GM23338 (cell line): ENCODE results near the gene CCR6. TPM values are rescaled to one million over a fixed set of nuclear protein-coding genes. Genes with fewer than 3 reads are reported as not detected.
A peak's percentile ranks its signal among the peaks of the same experiment; 100 is the strongest.

Experiments
- ATAC-seq: fragments of 200-7000 bp; cut with Tn5 transposase; 3 replicates; pipeline ENCODE4 v1.9.1; 2020
- DNase-seq: peaks from one replicate; pipeline ENCODE4 v3.0.0-alpha.2; 2015; ENCODE audit warnings: low spot score
- H2AFZ ChIP-seq: fragments of 200-600 bp; sonication (generic); 2 replicates; pipeline ENCODE4 v1.8.0; 2016; ENCODE audit warnings: antibody characterized with exemption, mild to moderate bottlenecking, moderate library complexity
- H3F3A ChIP-seq: fragments of 200-600 bp; sonication (generic); replicated peaks from 2 replicates; pipeline ENCODE4 v1.8.0; 2017; ENCODE audit warnings: antibody characterized with exemption, mixed run types, low read depth
- H3K27ac ChIP-seq: fragments of 200-600 bp; sonication (generic); 2 replicates; pipeline ENCODE4 v1.6.1; 2016; ENCODE audit warnings: low read depth
- H3K27me3 ChIP-seq: fragments of 200-600 bp; sonication (generic); 2 replicates; pipeline ENCODE4 v1.8.0; 2016; ENCODE audit warnings: mild to moderate bottlenecking, mixed run types, moderate library complexity; ENCODE audit not compliant: insufficient read depth
- H3K36me3 ChIP-seq: fragments of 200-600 bp; sonication (generic); 2 replicates; pipeline ENCODE4 v1.8.0; 2016; ENCODE audit warnings: mild to moderate bottlenecking; ENCODE audit not compliant: insufficient read depth
- H3K4me1 ChIP-seq: fragments of 200-600 bp; sonication (generic); 2 replicates; pipeline ENCODE4 v1.8.0; 2016; ENCODE audit warnings: mild to moderate bottlenecking, moderate library complexity; ENCODE audit not compliant: insufficient read depth
- H3K4me2 ChIP-seq: fragments of 200-600 bp; sonication (generic); 2 replicates; pipeline ENCODE4 v1.7.1; 2017; ENCODE audit warnings: mixed run types
- H3K4me3 ChIP-seq: fragments of 200-600 bp; sonication (generic); 2 replicates; pipeline ENCODE4 v1.6.1; 2016; ENCODE audit warnings: mixed run types
- H3K79me2 ChIP-seq: fragments of 200-600 bp; sonication (generic); replicated peaks from 2 replicates; pipeline ENCODE4 v1.8.0; 2017; ENCODE audit warnings: mild to moderate bottlenecking; ENCODE audit not compliant: insufficient read depth
- H3K9me2 ChIP-seq: fragments of 200-600 bp; sonication (generic); 2 replicates; pipeline ENCODE4 v1.8.0; 2017; ENCODE audit not compliant: insufficient read depth
- H4K20me1 ChIP-seq: fragments of 200-600 bp; sonication (generic); replicated peaks from 2 replicates; pipeline ENCODE4 v1.8.0; 2017; ENCODE audit warnings: mild to moderate bottlenecking; ENCODE audit not compliant: insufficient read depth
- H3K27ac Mint-ChIP-seq: 2 replicates; pipeline ENCODE4 v1.8.0; 2020; ENCODE audit warnings: inconsistent platforms, mild to moderate bottlenecking, moderate library complexity, mixed read lengths
- H3K27me3 Mint-ChIP-seq: 3 replicates; pipeline ENCODE4 v1.8.0; 2022; ENCODE audit warnings: low read depth, mild to moderate bottlenecking, moderate library complexity, mixed read lengths, inconsistent platforms; ENCODE audit not compliant: insufficient read depth, poor library complexity
- H3K36me3 Mint-ChIP-seq: 3 replicates; pipeline ENCODE4 v1.8.0; 2021; ENCODE audit warnings: low read depth, mild to moderate bottlenecking, inconsistent platforms, moderate library complexity, mixed read lengths
- H3K4me1 Mint-ChIP-seq: 3 replicates; pipeline ENCODE4 v1.8.0; 2020; ENCODE audit warnings: mild to moderate bottlenecking, inconsistent platforms, mixed read lengths
- H3K4me3 Mint-ChIP-seq: 3 replicates; pipeline ENCODE4 v1.8.0; 2021; ENCODE audit warnings: moderate library complexity, mild to moderate bottlenecking, inconsistent platforms, mixed read lengths
- H3K9me3 Mint-ChIP-seq: 3 replicates; pipeline ENCODE4 v1.8.0; 2020; ENCODE audit warnings: moderate library complexity, mild to moderate bottlenecking, inconsistent platforms, mixed read lengths
- CREB1 ChIP-seq: fragments of 250-450 bp; sonication (Bioruptor Pico); IDR thresholded peaks from 2 replicates; pipeline ENCODE4 v1.5.0; 2020; ENCODE audit warnings: low read depth, mild to moderate bottlenecking, moderate library complexity
- EZH2phosphoT487 ChIP-seq: fragments of 200-600 bp; sonication (generic); IDR thresholded peaks from one replicate; pipeline ENCODE4 v1.8.1; 2018; ENCODE audit warnings: antibody characterized with exemption; ENCODE audit not compliant: unreplicated experiment
- POLR2AphosphoS5 ChIP-seq: IDR thresholded peaks from 2 replicates; pipeline ENCODE4 v1.6.1; 2016; ENCODE audit warnings: antibody characterized with exemption, low read depth
- polyA plus RNA-seq: library from polyadenylated mRNA; unstranded; fragments of >200 nt; fragmentation: Nextera tagmentation; extraction: Ambion mirVana; gene quantifications from 2 replicates; pipeline ENCODE4 v1.2.1, GENCODE V29; 2016
- total RNA-seq: library from RNA; depleted of rRNA; stranded (reverse); fragments of >200 nt; shearing (Covaris generic); gene quantifications from 2 replicates; pipeline ENCODE4 v1.2.3, GENCODE V29; 2014
- TF ChIP-seq, protein P1 (sequence below): fragments of 250-450 bp; sonication (Bioruptor Pico); IDR thresholded peaks from 2 replicates; pipeline ENCODE4 v1.5.0; 2020; ENCODE audit warnings: mild to moderate bottlenecking, moderate library complexity
- TF ChIP-seq, protein P2 (sequence below): IDR thresholded peaks from 2 replicates; pipeline ENCODE4 v1.6.1; 2016; ENCODE audit warnings: antibody characterized with exemption

The CCR6 gene
- total and polyA plus RNA-seq, 2 experiments from 2014 or later, result not detected

DNA sequence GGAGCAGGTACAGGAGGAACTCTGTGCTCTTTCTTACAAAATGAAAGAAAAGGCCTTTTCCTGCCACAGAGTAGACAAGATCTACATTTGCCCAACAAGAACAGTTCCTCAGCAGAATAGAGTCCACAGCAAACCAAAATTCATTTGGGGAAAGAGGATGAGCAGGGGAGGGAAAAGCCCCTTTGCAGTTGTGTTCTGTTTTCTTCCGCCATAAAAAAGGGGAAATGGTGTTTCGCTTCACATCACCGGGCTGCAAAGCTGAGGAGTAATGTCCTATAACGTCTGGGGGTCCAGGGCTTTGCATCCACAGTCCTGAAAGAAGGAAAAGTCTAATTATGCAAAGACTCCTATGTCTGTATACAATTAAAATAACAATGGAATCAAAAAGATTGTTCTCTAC is 35.0 kb downstream of the CCR6 start, which contains the start of gene GPR31 (continued):
- TF ChIP-seq CREB1 (CRISPR knock-in tag), result no peak

DNA sequence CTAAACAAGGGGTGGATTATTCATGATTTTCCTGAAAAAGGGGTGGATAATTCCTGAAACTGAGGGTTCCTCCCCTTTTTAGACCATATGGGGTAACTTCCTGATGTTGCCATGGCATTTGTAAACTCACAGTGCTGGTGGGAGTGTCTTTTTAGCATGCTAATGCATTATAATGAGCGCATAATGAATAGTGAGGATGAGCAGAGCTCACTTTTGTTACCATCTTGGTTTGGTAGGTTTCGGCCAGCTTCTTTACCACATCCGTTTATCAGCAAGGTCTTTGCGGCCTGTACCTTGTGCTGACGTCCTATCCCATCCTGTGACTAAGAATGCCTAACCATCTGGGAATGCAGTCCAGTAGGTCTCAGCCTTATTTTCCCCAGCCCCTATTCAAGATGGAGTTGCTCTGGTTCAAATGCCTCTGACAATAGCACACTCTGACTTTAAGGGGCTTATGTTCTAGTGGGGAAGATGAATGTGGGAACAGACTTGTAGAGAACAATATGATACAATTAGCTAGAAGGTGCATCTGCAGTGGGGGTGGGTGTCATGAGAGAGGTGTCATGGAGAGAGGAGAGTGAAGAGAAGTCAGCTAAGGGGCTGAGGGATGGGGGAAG is 39.1 kb downstream of the CCR6 start:
- no peak for TF ChIP-seq POLR2AphosphoS5

DNA sequence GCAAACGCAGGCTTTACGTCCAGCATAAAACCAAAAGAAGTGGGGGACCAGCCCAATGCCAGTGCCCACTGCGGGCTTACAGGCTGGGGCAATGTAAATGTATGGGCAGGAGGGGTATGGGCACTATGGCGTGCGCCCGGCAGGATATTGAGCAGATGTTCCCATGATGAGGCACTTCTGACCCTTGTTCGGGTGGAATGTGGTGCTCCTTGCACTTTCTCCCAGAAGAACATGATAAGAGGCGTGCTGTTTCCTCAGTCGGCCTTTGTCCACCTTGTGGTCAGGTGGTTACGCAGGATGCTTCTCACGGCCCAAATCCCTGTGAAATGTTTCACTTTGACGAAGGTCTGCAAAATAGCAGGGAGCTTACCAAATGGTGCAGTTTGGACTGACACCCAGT is 39.7 kb downstream of the CCR6 start:
- no peak overlapping the region for H2AFZ ChIP-seq
- peak overlapping the region; percentile 96 for H3K27ac ChIP-seq
- H3K79me2 ChIP-seq, result no peaks in the 10 kb centered on the region
- DNase-seq, result peak; percentile 25
- no peak for ATAC-seq
- H3K27me3 ChIP-seq, result no peaks in the 10 kb centered on the region
- H3K36me3 ChIP-seq, result no peaks in the 10 kb centered on the region
- H3K36me3 Mint-ChIP-seq, result peaks cover 15% of the 10 kb centered on the region; the same call in 2 of the 3 replicates
- no peak for TF ChIP-seq EZH2phosphoT487
- TF ChIP-seq, protein P1, sequence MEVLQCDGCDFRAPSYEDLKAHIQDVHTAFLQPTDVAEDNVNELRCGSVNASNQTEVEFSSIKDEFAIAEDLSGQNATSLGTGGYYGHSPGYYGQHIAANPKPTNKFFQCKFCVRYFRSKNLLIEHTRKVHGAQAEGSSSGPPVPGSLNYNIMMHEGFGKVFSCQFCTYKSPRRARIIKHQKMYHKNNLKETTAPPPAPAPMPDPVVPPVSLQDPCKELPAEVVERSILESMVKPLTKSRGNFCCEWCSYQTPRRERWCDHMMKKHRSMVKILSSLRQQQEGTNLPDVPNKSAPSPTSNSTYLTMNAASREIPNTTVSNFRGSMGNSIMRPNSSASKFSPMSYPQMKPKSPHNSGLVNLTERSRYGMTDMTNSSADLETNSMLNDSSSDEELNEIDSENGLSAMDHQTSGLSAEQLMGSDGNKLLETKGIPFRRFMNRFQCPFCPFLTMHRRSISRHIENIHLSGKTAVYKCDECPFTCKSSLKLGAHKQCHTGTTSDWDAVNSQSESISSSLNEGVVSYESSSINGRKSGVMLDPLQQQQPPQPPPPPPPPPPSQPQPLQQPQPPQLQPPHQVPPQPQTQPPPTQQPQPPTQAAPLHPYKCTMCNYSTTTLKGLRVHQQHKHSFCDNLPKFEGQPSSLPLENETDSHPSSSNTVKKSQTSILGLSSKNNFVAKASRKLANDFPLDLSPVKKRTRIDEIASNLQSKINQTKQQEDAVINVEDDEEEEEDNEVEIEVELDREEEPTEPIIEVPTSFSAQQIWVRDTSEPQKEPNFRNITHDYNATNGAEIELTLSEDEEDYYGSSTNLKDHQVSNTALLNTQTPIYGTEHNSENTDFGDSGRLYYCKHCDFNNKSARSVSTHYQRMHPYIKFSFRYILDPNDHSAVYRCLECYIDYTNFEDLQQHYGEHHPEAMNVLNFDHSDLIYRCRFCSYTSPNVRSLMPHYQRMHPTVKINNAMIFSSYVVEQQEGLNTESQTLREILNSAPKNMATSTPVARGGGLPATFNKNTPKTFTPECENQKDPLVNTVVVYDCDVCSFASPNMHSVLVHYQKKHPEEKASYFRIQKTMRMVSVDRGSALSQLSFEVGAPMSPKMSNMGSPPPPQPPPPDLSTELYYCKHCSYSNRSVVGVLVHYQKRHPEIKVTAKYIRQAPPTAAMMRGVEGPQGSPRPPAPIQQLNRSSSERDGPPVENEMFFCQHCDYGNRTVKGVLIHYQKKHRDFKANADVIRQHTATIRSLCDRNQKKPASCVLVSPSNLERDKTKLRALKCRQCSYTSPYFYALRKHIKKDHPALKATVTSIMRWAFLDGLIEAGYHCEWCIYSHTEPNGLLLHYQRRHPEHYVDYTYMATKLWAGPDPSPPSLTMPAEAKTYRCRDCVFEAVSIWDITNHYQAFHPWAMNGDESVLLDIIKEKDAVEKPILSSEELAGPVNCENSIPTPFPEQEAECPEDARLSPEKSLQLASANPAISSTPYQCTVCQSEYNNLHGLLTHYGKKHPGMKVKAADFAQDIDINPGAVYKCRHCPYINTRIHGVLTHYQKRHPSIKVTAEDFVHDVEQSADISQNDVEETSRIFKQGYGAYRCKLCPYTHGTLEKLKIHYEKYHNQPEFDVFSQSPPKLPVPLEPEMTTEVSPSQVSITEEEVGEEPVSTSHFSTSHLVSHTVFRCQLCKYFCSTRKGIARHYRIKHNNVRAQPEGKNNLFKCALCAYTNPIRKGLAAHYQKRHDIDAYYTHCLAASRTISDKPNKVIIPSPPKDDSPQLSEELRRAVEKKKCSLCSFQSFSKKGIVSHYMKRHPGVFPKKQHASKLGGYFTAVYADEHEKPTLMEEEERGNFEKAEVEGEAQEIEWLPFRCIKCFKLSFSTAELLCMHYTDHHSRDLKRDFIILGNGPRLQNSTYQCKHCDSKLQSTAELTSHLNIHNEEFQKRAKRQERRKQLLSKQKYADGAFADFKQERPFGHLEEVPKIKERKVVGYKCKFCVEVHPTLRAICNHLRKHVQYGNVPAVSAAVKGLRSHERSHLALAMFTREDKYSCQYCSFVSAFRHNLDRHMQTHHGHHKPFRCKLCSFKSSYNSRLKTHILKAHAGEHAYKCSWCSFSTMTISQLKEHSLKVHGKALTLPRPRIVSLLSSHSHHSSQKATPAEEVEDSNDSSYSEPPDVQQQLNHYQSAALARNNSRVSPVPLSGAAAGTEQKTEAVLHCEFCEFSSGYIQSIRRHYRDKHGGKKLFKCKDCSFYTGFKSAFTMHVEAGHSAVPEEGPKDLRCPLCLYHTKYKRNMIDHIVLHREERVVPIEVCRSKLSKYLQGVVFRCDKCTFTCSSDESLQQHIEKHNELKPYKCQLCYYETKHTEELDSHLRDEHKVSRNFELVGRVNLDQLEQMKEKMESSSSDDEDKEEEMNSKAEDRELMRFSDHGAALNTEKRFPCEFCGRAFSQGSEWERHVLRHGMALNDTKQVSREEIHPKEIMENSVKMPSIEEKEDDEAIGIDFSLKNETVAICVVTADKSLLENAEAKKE (CRISPR knock-in tag), result no peak
- TF ChIP-seq, protein P2, sequence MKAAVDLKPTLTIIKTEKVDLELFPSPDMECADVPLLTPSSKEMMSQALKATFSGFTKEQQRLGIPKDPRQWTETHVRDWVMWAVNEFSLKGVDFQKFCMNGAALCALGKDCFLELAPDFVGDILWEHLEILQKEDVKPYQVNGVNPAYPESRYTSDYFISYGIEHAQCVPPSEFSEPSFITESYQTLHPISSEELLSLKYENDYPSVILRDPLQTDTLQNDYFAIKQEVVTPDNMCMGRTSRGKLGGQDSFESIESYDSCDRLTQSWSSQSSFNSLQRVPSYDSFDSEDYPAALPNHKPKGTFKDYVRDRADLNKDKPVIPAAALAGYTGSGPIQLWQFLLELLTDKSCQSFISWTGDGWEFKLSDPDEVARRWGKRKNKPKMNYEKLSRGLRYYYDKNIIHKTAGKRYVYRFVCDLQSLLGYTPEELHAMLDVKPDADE, result no peak
- no peak for TF ChIP-seq CREB1 (CRISPR knock-in tag)
- H3K4me1 ChIP-seq, result peaks cover 32% of the 10 kb centered on the region
- H3K9me2 ChIP-seq, result peaks cover 37% of the 10 kb centered on the region
- peaks cover 5% of the 10 kb centered on the region; the same call in 1 of the 3 replicates for H3K9me3 Mint-ChIP-seq
- H3K4me1 Mint-ChIP-seq, result peaks cover 48% of the 10 kb centered on the region
- no peaks in the 10 kb centered on the region for H4K20me1 ChIP-seq
- no peak overlapping the region for H3K4me3 Mint-ChIP-seq
- H3K4me2 ChIP-seq, result peak overlapping the region; percentile 22
- peaks cover 10% of the 10 kb centered on the region for H3F3A ChIP-seq
- H3K27me3 Mint-ChIP-seq, result peaks cover 14% of the 10 kb centered on the region
- peak overlapping the region; percentile 95 for H3K27ac Mint-ChIP-seq
- no peak overlapping the region for H3K4me3 ChIP-seq

More for the DNA sequence above, 39.1 kb downstream of the CCR6 start:
- Histone ChIP-seq H3K27ac (peak overlapping the region; percentile 96), H3K4me2 (peak overlapping the region; percentile 22; the same call in 1 of the 2 replicates), H3K36me3 (no peaks in the 10 kb centered on the region), H2AFZ (no peak overlapping the region), H3F3A (peaks cover 10% of the 10 kb centered on the region), H3K9me2 (peaks cover 37% of the 10 kb centered on the region), H3K4me3 (no peak overlapping the region), H3K4me1 (peaks cover 32% of the 10 kb centered on the region), H4K20me1 (no peaks in the 10 kb centered on the region), H3K27me3 (no peaks in the 10 kb centered on the region), H3K79me2 (no peaks in the 10 kb centered on the region)
- Mint-ChIP-seq H3K36me3 (peaks cover 15% of the 10 kb centered on the region; the same call in 2 of the 3 replicates), H3K4me3 (no peak overlapping the region; the same call in 2 of the 3 replicates), H3K4me1 (peaks cover 48% of the 10 kb centered on the region), H3K27ac (peak overlapping the region; percentile 95; the same call in 1 of the 2 replicates), H3K27me3 (peaks cover 14% of the 10 kb centered on the region), H3K9me3 (peaks cover 5% of the 10 kb centered on the region; the same call in 1 of the 3 replicates)
- DNase-seq (no peak), ATAC-seq (no peak)
